Ascending aorta (tissue), 2 donors: Measurements from ENCODE around the gene PKM. TPM values are rescaled to one million over a fixed set of nuclear protein-coding genes. Genes with fewer than 3 reads are reported as not detected.

Experiments used
- DNase-seq, 2 donors: peaks; one replicate each; pipeline ENCODE4 v3.0.0-alpha.2; 2019; ENCODE audit warnings: low spot score in 2 of 2
- H3K27ac ChIP-seq, 2 donors: fragments of 200-600 bp; sonication (generic); one replicate each; pipeline ENCODE4 v1.5.1; 2016 to 2017; ENCODE audit warnings: mild to moderate bottlenecking in 1 of 2
- H3K27me3 ChIP-seq: fragments of 200-600 bp; sonication (generic); one replicate; pipeline ENCODE4 v1.5.1; 2017
- H3K36me3 ChIP-seq, 2 donors: fragments of 200-600 bp; sonication (generic); one replicate each; pipeline ENCODE4 v1.5.1; 2016
- H3K4me1 ChIP-seq, 2 donors: fragments of 200-600 bp; sonication (generic); one replicate each; pipeline ENCODE4 v1.5.1; 2016 to 2017; ENCODE audit warnings: mild to moderate bottlenecking in 1 of 2
- H3K4me3 ChIP-seq, 2 donors: fragments of 200-600 bp; sonication (generic); one replicate each; pipeline ENCODE4 v1.5.1; 2016 to 2017; ENCODE audit warnings: mild to moderate bottlenecking in 1 of 2
- H3K9me3 ChIP-seq, 2 donors: fragments of 200-600 bp; sonication (generic); one replicate each; pipeline ENCODE4 v1.5.1; 2016
- CTCF ChIP-seq, 3 experiments: fragments of 200-600 bp in 2 of 3; fragments of 450-650 bp in 1 of 3; sonication (generic) in 2 of 3; IDR thresholded peaks; one replicate each; pipeline ENCODE4 v1.5.1; 2016 to 2019; ENCODE audit warnings: antibody characterized with exemption in 3 of 3, mild to moderate bottlenecking in 1 of 3, moderate library complexity in 1 of 3
- intact Hi-C: fragments of 100-400 bp; cut with DNase I; formaldehyde crosslinking; loops from one replicate; pipeline ENCODE4 v1.15.1; 2023
- total RNA-seq: library from RNA; depleted of rRNA; stranded (reverse); fragments of >200 nt; gene quantifications from one replicate; pipeline ENCODE4 v1.1.0, GENCODE V29; 2016

Gene PKM
- total RNA-seq, 1 donor from 2014 or later: 313 TPM

- Histone ChIP-seq H3K27me3 (no peaks in the 10 kb centered on the region), H3K27ac (peak overlapping the region; percentile 53 to 71), H3K36me3 (no peaks in the 10 kb centered on the region), H3K4me1 (peaks cover 12 to 19% of the 10 kb centered on the region in 2 donors), H3K9me3 (no peaks in the 10 kb centered on the region), H3K4me3 (peak overlapping the region in 1 of 2 donors; percentile 9)
- no peak for DNase-seq
- TF ChIP-seq CTCF (IDR thresholded peaks at IDR 0.05): no peak
- intact Hi-C loops: no loop called here
Measured at GRCh38 chr15:72179950-72180581, 50.9 kb downstream of the PKM start.

- H3K9me3 ChIP-seq: no peaks in the 10 kb centered on the region
- TF ChIP-seq CTCF (IDR thresholded peaks at IDR 0.05): no peak
- intact Hi-C loops: no loop called here
- H3K27ac ChIP-seq: peak overlapping the region in 1 of 2 donors; percentile 53
- no peaks in the 10 kb centered on the region for H3K36me3 ChIP-seq
- DNase-seq: no peak
- no peaks in the 10 kb centered on the region for H3K27me3 ChIP-seq
- H3K4me1 ChIP-seq: peaks cover 12 to 15% of the 10 kb centered on the region in 2 donors
- no peak overlapping the region for H3K4me3 ChIP-seq
Measured at GRCh38 chr15:72178976-72179585, 51.9 kb downstream of the PKM start.

GRCh38 chr15:72176743-72177142 is 54.2 kb downstream of the PKM start:
- Histone ChIP-seq H3K36me3 (no peaks in the 10 kb centered on the region), H3K4me1 (peaks cover 9 to 10% of the 10 kb centered on the region in 2 donors), H3K27ac (no peak overlapping the region), H3K4me3 (no peak overlapping the region), H3K9me3 (no peaks in the 10 kb centered on the region), H3K27me3 (no peaks in the 10 kb centered on the region)
- intact Hi-C loops: no loop called here
- DNase-seq: peak in 1 of 2 donors; percentile 7
- TF ChIP-seq CTCF (IDR thresholded peaks at IDR 0.05): no peak

- no peak for TF ChIP-seq CTCF (IDR thresholded peaks at IDR 0.05)
- peaks cover 9 to 10% of the 10 kb centered on the region in 2 donors for H3K4me1 ChIP-seq
- intact Hi-C loops: no loop called here
- peak overlapping the region in 1 of 2 donors; percentile 30 for H3K27ac ChIP-seq
- no peaks in the 10 kb centered on the region for H3K36me3 ChIP-seq
- no peak overlapping the region for H3K4me3 ChIP-seq
- H3K9me3 ChIP-seq: no peaks in the 10 kb centered on the region
- H3K27me3 ChIP-seq: no peaks in the 10 kb centered on the region
- no peak for DNase-seq
Measured at GRCh38 chr15:72176159-72176558, 54.8 kb downstream of the PKM start.

- TF ChIP-seq CTCF (IDR thresholded peaks at IDR 0.05): no peak
- DNase-seq: no peak
- no peak overlapping the region for H3K4me3 ChIP-seq
- H3K9me3 ChIP-seq: no peaks in the 10 kb centered on the region
- H3K27ac ChIP-seq: peak overlapping the region in 1 of 2 donors; percentile 30
- no peaks in the 10 kb centered on the region for H3K36me3 ChIP-seq
- H3K4me1 ChIP-seq: peaks cover 9% of the 10 kb centered on the region in 2 donors
- intact Hi-C loops: no loop called here
- no peaks in the 10 kb centered on the region for H3K27me3 ChIP-seq
Measured at GRCh38 chr15:72175186-72176044, 55.6 kb downstream of the PKM start.
